ENCODE measurements around the gene SEMA6A. TPM values are rescaled to one million over a fixed set of nuclear protein-coding genes. Genes with fewer than 3 reads are reported as not detected.

The SEMA6A gene
- total RNA-seq, 2 donors from 2014 or later = 3.9 to 4.4 TPM

DNA sequence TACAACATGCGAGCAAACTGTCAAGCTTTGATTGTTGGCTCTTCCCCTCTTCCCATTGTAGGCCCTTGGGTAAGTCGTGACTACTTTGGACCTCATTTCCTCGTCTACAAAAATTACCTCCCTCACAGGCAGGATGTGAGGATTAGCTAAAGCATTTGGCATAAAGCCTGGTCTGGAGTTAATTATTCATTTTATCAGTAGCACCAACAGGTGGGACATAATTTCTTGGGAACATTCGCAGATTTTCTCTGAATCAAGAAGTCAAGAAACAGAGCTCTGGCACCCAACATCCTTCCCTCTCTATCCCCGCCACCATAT, 39.9 kb upstream of the SEMA6A start:
- TF ChIP-seq, protein P1, sequence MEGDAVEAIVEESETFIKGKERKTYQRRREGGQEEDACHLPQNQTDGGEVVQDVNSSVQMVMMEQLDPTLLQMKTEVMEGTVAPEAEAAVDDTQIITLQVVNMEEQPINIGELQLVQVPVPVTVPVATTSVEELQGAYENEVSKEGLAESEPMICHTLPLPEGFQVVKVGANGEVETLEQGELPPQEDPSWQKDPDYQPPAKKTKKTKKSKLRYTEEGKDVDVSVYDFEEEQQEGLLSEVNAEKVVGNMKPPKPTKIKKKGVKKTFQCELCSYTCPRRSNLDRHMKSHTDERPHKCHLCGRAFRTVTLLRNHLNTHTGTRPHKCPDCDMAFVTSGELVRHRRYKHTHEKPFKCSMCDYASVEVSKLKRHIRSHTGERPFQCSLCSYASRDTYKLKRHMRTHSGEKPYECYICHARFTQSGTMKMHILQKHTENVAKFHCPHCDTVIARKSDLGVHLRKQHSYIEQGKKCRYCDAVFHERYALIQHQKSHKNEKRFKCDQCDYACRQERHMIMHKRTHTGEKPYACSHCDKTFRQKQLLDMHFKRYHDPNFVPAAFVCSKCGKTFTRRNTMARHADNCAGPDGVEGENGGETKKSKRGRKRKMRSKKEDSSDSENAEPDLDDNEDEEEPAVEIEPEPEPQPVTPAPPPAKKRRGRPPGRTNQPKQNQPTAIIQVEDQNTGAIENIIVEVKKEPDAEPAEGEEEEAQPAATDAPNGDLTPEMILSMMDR (IDR thresholded peaks at IDR 0.05) = no peak
- Histone ChIP-seq H3K36me3 (no peaks in the 10 kb centered on the region), H3K27me3 (no peaks in the 10 kb centered on the region), H3K4me3 (no peak overlapping the region), H3K27ac (no peak overlapping the region), H3K4me1 (no peaks in the 10 kb centered on the region), H3K9me3 (no peaks in the 10 kb centered on the region)
- no peak for DNase-seq (ENCODE audit: low spot score)

DNA sequence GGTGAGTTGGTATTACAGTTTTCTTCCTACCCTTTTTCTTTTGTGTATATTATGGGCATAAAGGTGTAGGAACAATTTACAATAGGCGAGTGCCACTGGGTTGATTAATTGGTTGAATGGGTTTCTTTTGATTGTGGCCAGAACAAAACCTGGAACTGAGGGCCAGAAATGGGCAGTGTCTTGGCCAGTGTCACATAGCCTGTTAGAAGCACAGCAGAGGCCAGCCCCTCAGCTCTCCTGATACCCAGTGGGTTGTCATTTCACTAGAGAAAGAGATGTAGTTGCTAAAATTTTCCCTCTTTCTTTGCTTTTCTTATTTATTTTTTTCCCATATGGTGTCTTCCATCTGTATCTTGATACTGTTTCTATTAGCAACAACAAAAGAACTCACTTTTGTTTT, 38.8 kb upstream of the SEMA6A start:
- TF ChIP-seq, protein P1 (IDR thresholded peaks at IDR 0.05) = no peak
- H3K36me3 ChIP-seq = no peaks in the 10 kb centered on the region
- no peaks in the 10 kb centered on the region for H3K4me1 ChIP-seq
- DNase-seq (ENCODE audit: low spot score) = no peak
- no peak overlapping the region for H3K27ac ChIP-seq
- H3K9me3 ChIP-seq = no peaks in the 10 kb centered on the region
- H3K4me3 ChIP-seq = no peak overlapping the region
- H3K27me3 ChIP-seq = no peaks in the 10 kb centered on the region

DNA sequence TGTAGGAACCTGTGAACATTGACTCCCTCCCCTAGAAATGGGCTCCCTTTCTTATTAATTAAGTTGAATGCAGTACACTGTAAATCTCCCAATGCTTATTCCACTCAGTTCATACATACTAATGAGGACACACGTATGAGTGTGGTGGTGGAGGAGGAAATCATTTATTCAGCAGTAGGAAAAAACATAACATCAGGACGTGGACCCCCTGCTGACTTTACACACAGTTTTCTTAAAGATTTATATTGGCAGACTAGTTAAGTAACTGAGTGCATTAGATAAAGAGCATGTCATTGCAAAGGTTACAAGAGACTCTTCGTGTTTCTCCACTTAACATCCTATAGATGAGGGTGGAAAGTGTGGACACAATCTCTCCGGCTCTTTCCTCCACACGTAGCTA, 37.8 kb upstream of the SEMA6A start:
- no peak for DNase-seq (ENCODE audit: low spot score)

DNA sequence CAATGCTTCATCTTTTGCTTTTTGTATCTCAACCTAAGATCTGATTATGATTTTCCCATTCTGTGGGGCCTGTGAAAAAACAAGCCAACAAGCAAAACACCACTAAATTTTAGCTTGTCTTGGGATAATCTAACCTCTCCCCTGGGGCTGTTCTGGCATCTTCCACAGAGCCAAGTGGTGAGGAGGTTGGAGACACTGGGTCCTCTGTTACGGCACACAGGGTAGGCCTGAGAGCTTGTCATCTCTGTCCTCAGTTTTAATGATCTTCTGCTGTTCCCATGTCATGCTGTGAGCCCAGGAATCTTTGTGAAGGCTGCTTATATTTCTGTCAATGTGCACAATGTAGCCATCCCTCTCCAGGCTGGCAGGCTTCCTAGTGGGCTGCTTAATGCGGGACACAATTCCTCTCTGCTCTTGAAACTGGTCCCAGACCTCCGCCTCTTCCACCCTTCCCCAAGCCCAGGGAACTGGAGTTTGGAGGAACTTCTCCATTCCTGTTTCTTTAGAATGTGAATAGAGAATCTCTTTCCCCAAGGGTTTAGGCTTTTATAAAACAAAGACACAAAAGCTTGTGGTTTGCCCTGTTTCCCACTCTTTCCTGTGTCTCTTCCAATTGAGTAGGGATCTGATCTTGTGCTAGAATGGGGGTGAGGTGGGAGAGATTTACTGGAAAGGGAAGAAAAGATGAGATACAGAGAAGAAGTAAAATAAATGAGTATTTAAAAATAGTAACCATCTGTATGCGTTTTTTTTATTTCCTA, 30.9 kb upstream of the SEMA6A start:
- Histone ChIP-seq H3K27ac (no peak overlapping the region), H3K9me3 (no peaks in the 10 kb centered on the region), H3K4me1 (peaks cover 0 to 7% of the 10 kb centered on the region in 2 donors), H3K27me3 (no peaks in the 10 kb centered on the region), H3K4me3 (no peak overlapping the region), H3K36me3 (no peaks in the 10 kb centered on the region)
- no peak for DNase-seq (ENCODE audit: low spot score)
- TF ChIP-seq, protein P1 (IDR thresholded peaks at IDR 0.05) = no peak

More for the DNA sequence above, 37.8 kb upstream of the SEMA6A start:
- Histone ChIP-seq H3K36me3 (no peaks in the 10 kb centered on the region), H3K4me1 (no peaks in the 10 kb centered on the region), H3K27ac (no peak overlapping the region), H3K9me3 (no peaks in the 10 kb centered on the region), H3K27me3 (no peaks in the 10 kb centered on the region), H3K4me3 (no peak overlapping the region)
- TF ChIP-seq, protein P1 (IDR thresholded peaks at IDR 0.05) = no peak

DNA sequence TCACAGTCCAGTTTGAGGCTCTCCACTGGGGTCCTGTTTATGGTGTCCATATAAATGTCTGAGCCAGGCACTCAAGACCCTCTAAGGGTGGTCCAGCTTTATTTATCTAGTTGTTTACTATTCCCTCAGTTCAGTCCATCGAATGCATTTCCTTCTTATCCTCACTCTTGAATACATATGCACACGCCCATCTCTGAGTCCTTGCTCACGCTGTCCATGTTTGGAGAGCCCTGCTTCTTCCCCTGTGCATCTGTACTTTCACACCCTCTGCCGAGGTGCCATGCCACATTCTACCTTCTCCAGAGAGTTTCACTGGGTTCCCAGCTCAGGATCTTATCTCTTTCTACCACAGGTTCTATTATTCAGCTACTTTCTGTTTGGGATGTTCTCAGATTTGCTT, 30.2 kb upstream of the SEMA6A start:
- no peak overlapping the region for H3K4me3 ChIP-seq
- H3K27me3 ChIP-seq = no peaks in the 10 kb centered on the region
- H3K36me3 ChIP-seq = no peaks in the 10 kb centered on the region
- H3K27ac ChIP-seq = no peak overlapping the region
- no peak for DNase-seq (ENCODE audit: low spot score)
- H3K9me3 ChIP-seq = no peaks in the 10 kb centered on the region
- peaks cover 0 to 8% of the 10 kb centered on the region in 2 donors for H3K4me1 ChIP-seq
- TF ChIP-seq, protein P1 (IDR thresholded peaks at IDR 0.05) = no peak

DNA sequence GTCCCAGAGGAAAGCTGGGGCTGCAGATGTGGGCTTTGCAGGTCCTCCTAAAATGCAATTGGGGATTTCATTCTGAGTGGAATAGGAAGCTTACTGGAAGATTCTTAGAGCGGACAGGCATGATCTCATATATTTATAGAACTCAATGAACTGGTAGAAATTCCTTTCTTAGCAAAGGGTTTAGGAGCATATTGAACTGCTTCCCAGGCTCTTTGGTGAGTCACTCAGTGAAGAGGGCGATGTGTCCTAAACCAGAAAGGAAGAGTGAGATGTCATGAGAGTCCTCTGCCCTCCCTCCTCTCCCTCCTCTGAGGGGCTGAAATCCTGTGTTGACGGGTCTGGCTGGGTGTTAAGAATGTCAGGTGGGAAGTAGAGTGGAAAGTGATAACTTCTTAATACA, 26.3 kb upstream of the SEMA6A start:
- TF ChIP-seq, protein P1 (IDR thresholded peaks at IDR 0.05) = no peak
- Histone ChIP-seq H3K27me3 (no peaks in the 10 kb centered on the region), H3K36me3 (no peaks in the 10 kb centered on the region), H3K9me3 (no peaks in the 10 kb centered on the region), H3K4me3 (no peak overlapping the region), H3K4me1 (peaks cover 0 to 8% of the 10 kb centered on the region in 2 donors), H3K27ac (no peak overlapping the region)
- no peak for DNase-seq (ENCODE audit: low spot score)

All from right atrium auricular region (tissue), 2 donors.